SK-N-DZ (cell line): ENCODE measurements around the gene AGPAT1.
"Not testable (repeated sequence)": the region's sequence is repeated elsewhere in the genome, so short reads cannot be mapped to it uniquely, and the experiment has no call there.

Experiments used
- DNase-seq: peaks from one replicate; pipeline ENCODE4 v3.0.0-alpha.2; 2015; ENCODE audit warnings: low spot score

The AGPAT1 gene

GRCh38 chr6:32186151-32186840 is 10.4 kb upstream of the AGPAT1 start:
- not testable (repeated sequence) for DNase-seq

GRCh38 chr6:32185681-32186131 is 9.8 kb upstream of the AGPAT1 start:
- DNase-seq, result peak; percentile 47

GRCh38 chr6:32184084-32184640 is 8.3 kb upstream of the AGPAT1 start, which contains the start of gene AGER:
TSS of gene AGER (minus strand) at chr6:32184253. CDS start at chr6:32184222, 31 bp downstream.
- no peak for DNase-seq

DNA sequence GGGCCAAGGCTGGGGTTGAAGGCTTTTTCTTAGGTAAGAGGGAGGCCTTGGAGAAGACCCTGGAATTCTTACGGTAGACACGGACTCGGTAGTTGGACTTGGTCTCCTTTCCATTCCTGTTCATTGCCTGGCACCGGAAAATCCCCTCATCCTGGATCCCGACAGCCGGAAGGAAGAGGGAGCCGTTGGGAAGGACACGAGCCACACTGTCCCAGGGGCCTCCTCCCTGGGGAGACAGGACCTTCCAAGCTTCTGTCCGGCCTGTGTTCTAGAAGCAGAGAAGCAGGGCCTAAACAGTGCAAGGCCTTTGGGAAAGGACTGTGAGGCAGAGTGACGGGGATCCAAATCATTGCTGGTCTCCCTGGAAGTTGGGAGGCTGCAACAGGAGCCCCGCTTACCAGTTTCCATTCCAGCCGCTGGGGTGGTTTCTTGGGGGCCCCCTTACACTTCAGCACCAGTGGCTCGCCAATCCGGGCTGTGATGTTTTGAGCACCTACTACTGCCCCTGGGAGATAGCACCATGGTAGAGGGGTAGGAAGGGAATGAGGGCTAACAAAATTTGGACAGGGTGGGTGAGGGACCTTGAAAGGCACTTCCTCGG is 7.7 kb upstream of the AGPAT1 start:
- no peak for DNase-seq

DNA sequence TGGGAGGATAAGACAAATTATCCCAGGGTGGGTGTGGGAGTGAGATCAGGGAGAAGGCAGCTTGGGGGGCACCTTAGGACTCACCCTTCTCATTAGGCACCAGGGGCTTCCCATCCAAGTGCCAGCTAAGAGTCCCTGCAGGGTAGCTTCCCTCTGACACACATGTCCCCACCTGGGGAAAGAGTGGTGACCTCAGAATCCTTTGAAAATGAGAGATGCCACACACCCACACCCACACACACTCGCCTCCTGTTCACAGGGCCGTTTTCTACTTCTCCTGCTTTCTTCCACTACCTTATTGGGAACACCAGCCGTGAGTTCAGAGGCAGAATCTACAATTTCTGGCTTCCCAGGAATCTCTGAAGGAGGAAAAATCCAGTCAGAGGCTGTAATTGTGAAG is 7.1 kb upstream of the AGPAT1 start:
- DNase-seq, result no peak

DNA sequence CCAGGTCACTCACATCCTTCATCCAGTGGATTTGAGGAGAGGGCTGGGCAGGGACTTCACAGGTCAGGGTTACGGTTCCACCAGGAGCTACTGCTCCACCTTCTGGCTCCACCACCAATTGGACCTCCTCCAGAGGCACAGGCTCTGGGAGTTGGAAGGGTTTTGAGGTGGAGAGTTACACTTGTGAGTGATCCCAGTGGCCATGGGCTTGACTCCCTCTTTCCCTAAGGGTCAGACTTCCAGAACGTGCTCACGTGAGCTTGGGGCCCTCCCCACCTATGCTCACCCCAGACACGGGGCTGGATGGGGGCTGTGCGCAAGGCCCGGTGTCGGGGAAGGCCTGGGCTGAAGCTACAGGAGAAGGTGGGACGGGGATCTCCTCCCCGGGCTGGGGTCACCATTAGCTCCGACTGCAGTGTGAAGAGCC is 6.7 kb upstream of the AGPAT1 start:
- no peak for DNase-seq

DNA sequence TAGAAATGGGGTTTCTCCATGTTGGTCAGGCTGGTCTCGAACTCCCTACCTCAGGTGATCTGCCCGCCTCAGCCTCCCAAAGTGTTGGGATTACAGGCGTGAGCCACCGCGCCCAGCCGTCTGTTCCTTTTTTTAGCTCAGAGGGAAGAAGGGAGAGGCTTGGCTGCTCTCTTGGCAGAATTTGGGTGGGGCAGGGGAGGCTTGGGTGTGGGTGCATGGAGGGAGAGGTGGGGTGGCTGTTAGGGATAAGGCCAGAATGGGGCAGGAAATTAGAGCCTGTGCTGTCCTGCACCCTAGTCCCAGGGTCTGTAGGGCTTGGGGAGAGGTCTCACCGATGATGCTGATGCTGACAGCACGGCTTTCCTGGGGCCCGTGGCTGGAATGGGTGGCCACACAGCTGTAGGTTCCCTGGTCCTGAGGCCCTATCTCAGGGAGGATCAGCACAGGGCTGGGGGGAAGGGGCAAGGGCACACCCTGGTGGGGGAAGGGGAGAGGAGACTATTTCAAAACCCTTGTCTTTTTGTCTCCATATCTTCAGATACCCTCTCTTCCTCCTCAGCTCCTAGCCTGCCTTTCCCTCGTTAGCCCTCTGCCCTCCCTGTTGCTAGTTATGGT is 6.1 kb upstream of the AGPAT1 start:
- DNase-seq, result no peak

DNA sequence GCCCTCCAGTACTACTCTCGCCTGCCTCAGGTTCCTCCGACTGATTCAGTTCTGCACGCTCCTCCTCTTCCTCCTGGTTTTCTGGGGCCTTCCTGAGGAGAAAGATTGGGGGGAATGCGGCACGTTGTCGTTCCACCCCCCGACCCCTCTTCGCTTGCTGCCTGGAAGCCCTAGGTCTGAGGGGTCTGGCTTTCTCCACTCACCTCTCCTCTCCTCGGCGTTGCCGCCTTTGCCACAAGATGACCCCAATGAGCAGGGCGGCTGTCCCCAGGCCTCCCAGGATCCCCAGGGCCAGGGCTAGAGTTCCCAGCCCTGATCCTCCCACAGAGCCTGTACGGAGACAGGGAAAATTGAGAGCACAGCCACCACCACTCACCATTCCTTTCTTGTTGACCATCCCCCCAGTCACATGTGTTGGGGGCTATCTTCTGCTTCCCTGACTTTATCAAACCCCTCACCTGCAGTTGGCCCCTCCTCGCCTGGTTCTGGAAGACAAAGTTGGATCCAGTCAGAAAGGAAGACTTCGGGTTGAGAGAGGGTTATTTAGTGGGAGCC is 5.3 kb upstream of the AGPAT1 start:
- no peak for DNase-seq

DNA sequence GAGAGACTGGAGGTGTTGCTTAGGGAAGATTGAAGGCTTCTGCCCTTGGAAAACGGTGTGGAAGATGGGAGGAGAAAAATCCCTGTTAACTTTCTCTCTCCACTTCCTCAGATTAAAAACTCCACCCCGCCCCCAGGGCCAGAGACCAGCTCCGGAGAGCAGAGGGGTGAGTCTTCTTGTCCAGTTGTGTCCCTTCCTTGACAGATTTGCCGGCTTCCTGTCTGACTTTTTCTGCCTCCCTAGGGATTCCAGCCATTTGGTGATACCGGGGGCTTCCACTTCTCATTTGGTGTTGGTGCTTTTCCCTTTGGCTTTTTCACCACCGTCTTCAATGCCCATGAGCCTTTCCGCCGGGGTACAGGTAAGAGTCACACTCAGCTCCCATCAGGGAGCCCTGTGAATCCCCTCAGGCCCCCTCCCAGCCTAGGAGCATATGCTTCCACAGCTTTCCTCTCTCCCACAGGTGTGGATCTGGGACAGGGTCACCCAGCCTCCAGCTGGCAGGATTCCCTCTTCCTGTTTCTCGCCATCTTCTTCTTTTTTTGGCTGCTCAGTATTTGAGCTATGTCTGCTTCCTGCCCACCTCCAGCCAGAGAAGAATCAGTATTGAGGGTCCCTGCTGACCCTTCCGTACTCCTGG is 4.0 kb upstream of the AGPAT1 start:
- no peak for DNase-seq

GRCh38 chr6:32178547-32179440 is 2.9 kb upstream of the AGPAT1 start:
- no peak for DNase-seq

DNA sequence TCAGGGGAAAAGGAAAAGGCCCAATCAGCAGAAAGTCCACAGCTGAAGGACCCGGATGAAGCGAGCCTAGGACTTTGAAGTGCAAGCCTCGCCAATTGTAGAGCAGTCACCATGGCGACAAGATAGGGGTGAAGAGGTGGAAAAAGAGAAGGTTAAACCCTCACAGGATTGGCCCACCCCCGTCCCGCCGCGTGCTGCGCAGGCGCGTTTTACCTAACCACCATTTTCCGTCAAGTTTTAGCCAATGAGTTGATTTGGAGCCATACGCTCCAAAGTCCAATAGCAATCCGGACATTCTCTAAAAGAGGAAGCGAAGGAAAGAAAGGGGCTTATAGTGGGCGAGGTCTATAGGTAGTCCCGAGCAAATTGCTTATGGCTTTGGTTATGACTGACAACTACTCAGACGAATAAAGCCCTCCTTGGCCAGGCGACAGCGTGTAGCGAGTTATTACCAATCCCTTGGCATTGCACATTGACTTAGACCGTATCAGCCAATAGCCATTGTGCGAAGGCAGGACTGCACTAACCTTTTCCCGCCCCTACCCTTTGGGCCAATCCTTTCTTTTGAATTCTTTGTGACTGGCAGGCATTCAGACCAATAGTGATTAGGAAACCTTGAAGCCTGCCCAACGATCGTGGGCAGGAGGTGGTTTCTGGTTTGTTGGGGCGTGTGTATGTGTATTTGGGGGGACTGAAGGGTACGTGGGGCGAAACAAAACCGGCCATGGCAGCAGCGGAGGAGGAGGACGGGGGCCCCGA is 2.1 kb upstream of the AGPAT1 start, which contains the start of gene RNF5:
RNF5 (plus strand) TSS at position 618 of the 759 bp plus-strand sequence; CDS start at position 725, 107 bp downstream.
- peak; percentile 100 for DNase-seq

DNA sequence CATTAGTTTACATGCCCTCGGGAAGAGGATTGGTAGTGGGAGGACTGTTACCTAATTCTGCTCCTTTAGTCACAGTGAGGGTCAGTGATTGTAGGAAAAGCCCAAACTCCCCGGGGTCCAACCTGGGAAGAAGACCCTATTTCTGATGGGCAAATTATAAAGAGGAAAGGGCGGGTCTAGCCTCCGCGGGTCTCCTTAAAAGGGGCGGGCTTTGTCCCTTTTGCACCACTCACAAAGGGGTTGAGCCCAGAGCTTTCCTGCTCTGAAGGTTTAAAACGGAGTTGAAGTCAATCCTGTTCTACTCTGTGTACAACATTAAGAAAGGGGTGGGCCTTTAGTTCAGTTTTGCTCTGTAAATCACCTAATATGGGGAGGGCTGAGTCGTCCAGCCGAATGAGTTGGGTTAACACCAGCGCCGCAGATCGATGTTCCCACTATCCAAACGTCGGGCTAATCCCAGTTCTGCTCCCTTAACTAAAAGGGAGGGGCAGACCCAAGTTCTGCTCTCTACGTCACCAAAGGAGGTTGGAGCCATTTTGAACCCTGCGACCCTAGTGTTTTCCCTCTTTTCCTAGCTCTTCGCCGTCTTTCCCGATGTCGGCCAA is 1.4 kb upstream of the AGPAT1 start:
- DNase-seq, result peak; percentile 84

DNA sequence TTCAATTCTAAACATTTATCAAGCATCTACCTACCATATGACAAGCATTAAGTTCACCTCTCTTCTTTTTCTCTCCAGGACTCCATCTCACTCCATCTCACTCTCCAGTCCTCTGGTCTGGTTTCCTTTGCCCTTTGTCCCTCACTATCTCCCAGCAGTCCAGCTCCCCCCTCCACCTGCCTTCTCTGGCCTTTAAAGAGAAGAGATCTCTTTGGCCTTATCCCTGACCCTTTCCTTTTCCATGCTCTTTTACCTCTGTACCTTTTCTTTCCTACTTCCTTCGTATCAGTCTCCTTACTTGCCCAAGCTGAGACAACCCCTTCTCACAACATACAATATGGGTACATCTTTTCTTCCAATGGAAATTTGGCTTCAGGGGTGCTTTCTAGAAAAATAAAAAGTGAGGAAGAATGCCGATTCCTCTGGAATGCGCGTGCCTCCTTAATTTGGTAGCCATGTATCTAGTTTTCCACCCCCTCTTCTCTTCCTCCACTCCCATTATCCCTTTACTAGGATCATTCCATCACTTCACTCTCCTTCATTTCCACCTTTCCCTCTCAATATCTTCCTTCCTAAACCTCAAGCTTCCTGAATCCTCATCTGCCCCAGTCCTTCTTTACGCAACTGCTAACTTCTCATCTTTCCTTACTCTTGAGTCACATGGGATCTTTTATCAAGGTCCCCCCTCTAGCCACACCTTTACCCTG is 745 bp upstream of the AGPAT1 start:
- no peak for DNase-seq

DNA sequence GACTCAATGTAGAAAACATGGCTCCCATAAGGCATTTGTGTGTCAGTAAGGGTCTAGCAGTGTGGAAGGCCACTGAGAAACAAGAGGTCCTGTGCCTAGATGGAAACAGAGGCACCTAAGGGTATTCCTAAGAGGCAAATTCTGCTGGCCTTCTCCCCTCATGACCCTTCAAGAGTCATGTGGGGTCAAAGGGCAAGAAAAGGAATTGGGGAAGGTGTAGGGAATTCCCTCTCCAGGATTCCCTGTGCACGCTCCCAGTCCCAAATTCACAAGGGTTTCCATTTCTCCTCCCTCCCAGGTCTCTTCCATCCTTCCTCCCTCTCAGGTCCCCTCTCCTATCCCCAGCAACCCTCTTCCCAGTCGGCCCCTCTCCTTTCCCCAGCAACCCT is 568 bp downstream of the AGPAT1 start:
- DNase-seq, result no peak

- no peak for DNase-seq
These were observed 1.5 kb downstream of the AGPAT1 start for GRCh38 chr6:32174416-32174815.

DNA sequence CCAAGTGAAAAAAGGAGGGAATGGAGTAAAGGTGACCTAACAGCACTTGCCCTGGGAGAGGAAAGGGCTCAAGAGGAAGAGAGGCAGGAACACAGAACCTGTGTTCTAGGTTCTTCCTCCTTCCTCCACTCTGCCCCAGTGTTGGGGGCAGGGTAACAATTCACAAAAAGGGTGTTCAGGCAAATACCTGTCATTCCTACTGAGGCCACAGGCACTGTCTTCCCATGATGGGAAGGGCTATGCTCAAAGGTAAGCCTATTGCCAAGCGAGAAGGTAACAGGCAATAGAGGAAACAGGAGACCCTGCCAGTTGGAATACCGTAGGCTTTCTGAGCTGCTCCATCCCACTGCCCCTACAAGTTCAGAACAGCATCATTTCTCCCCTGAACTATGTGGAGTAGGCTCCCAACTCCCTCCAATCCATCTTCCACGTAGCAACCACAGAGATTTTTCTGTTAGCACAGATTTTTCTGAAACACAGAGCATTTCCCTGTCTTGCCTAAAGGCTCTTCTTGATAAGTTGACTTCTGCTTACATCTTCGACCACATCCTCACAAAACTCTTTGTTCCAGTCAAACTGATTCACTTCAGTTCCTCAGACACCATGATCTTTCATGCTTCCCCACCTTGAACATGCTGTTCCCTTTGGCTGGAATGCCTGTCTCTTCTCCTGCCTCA is 2.7 kb downstream of the AGPAT1 start:
- no peak for DNase-seq

- DNase-seq, result no peak
These were observed 4.7 kb downstream of the AGPAT1 start for GRCh38 chr6:32171234-32171633.

GRCh38 chr6:32170294-32170693 is 5.6 kb downstream of the AGPAT1 start:
- no peak for DNase-seq
